HG03139 (cell line): ENCODE measurements around the gene NXPH3.
"Not testable (repeated sequence)": the region's sequence is repeated elsewhere in the genome, so short reads cannot be mapped to it uniquely, and the experiment has no call there.

ENCODE experiments used
- ATAC-seq: cut with Tn5 transposase; IDR thresholded peaks from one replicate; pipeline ENCODE4 v1.9.1; 2021; ENCODE audit not compliant: unreplicated experiment

Gene NXPH3

GRCh38 chr17:49554694-49555494, 20.8 kb upstream of the NXPH3 start:
- no peak for ATAC-seq

GRCh38 chr17:49555495-49556222, 20.0 kb upstream of the NXPH3 start:
- ATAC-seq = no peak

- ATAC-seq = no peak
Observed at GRCh38 chr17:49556223-49556943, 19.3 kb upstream of the NXPH3 start.

- ATAC-seq = no peak
Observed at GRCh38 chr17:49557312-49558024, 18.2 kb upstream of the NXPH3 start.

- ATAC-seq = no peak
Observed at GRCh38 chr17:49564638-49565037, 11.0 kb upstream of the NXPH3 start.

GRCh38 chr17:49565948-49566491, 9.7 kb upstream of the NXPH3 start:
- ATAC-seq = no peak

- no peak for ATAC-seq
Observed at GRCh38 chr17:49566668-49567071, 9.0 kb upstream of the NXPH3 start.

- no peak for ATAC-seq
Observed at GRCh38 chr17:49567104-49567521, 8.6 kb upstream of the NXPH3 start.

GRCh38 chr17:49567871-49568694, 7.6 kb upstream of the NXPH3 start:
- peak; percentile 43 for ATAC-seq

- ATAC-seq = not testable (repeated sequence)
Observed at GRCh38 chr17:49568695-49569047, 7.0 kb upstream of the NXPH3 start.

GRCh38 chr17:49570540-49571242, 5.0 kb upstream of the NXPH3 start:
- no peak for ATAC-seq

GRCh38 chr17:49571283-49571682, 4.4 kb upstream of the NXPH3 start:
- ATAC-seq = no peak

- ATAC-seq = no peak
Observed at GRCh38 chr17:49571764-49572163, 3.9 kb upstream of the NXPH3 start.

GRCh38 chr17:49572226-49572625, 3.4 kb upstream of the NXPH3 start:
- no peak for ATAC-seq

GRCh38 chr17:49572806-49573420, 2.8 kb upstream of the NXPH3 start:
- ATAC-seq = no peak

- ATAC-seq = no peak
Observed at GRCh38 chr17:49573510-49574322, 2.0 kb upstream of the NXPH3 start.

GRCh38 chr17:49574323-49574781, 1.3 kb upstream of the NXPH3 start:
- ATAC-seq = no peak
